ENCODE results near the gene UCN2. TPM values are rescaled to one million over a fixed set of nuclear protein-coding genes. Genes with fewer than 3 reads are reported as not detected.
"Not testable (repeated sequence)": the region's sequence is repeated elsewhere in the genome, so short reads cannot be mapped to it uniquely, and the experiment has no call there.

UCN2 gene
- polyA plus RNA-seq, 3 donors, result 0.26 to 0.51 (median 0.40) TPM

DNA sequence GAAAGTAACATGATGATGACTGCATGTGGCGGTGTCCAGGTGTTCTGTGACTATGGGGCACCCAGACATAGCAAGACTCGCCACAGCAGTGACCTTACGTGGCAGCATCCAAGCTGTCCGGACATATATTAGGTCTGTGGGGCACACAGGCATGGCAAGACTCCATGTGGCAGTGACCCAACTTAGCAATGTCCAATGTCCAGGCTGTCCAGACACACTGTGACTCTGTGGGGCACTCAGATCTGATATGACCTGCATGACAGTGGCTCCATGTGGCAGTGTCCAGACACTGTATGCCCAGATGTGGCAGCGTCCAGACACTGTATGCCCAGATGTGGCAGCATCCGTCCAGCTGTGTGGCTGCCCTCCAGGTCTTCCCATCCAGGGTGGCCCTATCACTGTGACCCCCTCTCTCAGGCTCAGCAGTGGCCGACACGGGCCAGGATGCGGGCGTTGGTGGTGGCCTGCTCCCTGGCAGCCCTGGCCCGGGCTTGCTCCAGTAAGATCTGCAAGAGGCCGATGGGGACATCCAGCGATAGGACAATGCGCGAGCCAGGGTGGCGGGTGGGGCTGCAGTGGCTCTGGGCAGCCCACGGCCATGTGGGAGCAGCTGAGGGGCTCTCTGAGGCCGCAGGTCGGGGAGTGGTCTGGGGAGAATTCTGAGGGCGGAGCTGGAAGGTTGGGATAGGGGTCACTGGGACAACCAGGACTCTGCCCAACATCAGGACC lies 1.1 kb downstream of the UCN2 start:
- DNase-seq, result no peak

DNA sequence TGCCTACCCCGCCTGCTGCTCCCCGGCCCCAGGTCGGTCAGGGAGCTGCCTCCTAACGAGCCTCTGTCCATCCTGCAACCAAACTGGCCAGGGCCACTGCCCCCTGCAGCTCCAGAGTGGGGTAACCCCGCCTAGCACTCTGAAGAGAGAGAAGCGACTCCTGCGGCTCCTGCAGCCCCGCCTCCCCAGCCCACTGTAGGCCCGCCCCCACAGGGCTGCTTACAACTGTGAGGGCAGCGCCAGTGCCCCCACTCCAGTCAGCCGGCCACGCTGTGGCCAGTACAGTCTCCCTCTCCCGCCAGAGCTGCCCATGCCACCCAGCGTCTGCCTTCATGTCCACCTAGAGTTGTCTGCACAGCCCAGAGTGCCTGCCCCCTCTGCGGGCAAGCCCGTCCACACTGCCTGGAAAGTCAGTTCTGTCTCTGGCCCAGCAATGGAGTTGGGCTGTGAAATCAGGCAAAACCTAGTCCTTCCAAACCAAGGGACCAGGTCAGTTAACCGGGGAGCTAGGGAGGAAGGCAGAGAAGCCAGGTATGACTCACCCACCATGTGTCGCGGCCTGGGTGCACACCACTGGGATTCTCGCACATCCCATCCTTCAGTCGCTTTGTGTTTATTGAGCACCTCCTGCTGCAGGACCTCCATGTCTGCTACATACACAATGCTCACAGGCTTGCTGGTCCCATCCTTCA lies 2.4 kb downstream of the UCN2 start:
- peak; percentile 54 for DNase-seq

DNA sequence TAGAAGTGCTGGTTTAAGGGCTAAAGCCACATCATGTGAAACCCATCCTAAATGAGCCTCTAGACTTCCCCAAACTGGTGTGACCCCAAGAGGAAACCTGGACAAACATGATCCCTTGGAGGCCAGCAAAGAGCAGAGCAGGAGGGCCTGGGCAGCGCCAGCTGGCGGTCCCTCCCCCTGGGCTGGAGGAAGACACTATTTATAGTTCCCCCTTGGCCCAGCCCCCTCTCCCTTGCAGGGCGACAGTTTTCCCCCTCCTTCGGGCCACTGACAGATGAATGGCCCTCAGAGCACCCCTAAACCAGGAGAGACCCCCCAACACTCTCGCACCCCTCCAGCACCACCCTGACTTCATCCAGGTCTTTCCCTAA lies 2.9 kb downstream of the UCN2 start:
- no peak for DNase-seq

DNA sequence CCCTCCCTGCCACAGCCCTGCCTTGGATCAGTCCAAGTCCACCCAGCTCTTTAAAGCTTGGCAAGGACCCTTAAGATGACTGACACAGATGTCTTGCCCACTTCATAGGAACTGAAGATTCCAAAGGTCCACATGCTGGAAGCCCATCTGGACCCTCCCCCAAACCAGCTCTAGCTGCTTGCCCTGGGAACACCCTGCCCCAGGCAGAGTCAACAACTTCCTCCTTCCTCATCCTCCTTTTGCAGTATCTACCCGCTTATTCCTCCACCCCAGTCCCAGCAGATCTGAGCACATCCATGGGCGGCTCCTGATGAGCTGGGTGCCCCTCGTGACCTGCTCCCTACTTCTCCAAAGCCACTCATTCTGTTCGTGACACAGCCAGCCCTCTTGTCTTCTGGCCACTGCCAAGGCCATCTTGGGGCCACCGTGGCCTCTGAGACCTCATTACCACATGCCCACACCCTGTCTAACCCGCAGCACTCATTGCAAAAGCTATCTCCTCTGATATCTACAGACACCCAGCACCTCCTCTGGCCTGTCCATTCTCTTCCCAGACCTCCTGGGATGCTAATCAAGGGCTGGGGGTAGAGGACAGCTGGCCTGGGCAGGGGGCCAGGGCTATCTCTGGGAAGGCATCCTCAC lies 5.0 kb downstream of the UCN2 start:
- DNase-seq, result no peak

DNA sequence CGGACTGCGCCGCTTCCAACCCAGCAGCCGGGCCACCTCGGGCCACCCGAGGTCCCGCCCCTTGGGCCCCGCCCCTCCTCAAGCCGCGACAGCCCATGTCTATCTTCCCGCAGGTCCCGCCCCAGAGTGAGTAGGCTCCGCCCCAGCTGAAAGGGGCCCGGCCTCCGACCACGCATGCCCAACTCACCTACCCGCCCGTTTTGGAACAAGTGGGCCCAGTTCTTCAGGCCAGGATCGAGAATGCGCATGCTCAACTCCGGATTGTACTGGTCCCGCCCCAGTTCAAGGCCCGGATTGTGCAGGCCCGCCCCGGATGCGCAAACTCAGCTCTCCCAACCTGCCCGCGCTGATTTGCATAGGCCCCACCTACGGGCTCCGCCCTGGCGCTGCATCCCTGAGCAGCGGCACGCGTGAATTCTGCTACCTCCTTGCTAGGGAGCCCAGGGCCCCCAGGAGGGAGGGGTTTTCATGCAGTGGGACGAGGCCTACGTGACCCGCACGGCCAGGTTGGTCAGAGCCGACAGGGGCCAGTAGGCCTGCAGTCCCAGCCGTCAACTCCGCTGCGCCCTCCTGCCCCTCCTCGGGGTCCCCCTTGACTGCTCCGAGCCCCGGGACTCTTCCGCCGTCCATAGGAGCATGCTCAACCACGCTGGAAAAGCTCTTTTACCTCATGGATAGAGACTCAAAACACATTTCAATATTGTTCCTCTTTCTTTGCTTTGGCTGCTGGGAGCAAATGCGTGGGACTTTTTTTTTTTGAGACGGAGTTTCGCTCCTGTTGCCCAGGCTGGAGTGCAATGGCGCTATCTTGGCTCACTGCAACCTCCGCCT lies 6.6 kb downstream of the UCN2 start, which contains the start of gene PFKFB4:
Gene PFKFB4, minus strand, starts transcription at position 8 of the 831 bp plus-strand sequence. CDS start 26 bp downstream, outside the sequence.
- DNase-seq, result peak; percentile 99

DNA sequence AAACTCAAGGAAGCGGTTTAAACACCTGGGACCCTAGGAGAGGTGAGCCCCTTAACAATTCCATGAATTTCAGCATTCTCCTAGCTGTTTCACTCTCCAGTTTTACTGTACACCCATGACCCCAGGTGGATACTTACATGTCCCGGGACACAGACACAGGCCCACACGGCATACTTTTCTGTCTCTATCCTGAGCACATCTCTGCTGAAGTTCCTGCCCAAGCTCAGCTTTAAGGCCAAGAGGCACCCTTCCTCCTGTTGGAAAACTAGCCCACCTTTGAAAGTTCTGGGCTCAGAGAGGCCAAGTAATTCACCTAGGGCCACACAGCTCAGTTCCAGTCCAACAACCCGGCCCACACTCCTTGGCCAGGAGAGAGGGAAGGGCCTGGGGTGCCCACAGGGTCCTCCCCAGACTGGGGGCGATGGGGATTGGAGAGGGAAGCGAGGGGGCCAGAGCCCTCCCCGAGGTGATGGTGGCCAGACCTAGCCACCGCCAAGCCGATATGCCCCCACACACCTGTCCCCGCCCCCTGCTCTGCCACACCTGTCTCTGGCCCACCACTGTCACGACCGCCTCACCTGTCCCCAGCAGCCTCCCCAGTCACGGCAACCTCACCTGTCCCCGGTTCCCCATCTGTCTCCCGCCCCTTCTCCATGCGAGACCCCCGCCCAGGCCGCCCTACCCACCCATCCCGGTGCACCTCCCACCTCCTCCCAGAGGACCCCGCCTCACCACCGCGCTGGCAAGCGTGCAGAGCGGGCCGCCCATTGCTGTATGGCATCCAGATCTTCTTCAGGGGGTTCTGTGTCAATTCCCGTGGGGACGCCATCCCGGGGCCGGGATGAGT lies 7.4 kb downstream of the UCN2 start:
- no peak for DNase-seq

DNA sequence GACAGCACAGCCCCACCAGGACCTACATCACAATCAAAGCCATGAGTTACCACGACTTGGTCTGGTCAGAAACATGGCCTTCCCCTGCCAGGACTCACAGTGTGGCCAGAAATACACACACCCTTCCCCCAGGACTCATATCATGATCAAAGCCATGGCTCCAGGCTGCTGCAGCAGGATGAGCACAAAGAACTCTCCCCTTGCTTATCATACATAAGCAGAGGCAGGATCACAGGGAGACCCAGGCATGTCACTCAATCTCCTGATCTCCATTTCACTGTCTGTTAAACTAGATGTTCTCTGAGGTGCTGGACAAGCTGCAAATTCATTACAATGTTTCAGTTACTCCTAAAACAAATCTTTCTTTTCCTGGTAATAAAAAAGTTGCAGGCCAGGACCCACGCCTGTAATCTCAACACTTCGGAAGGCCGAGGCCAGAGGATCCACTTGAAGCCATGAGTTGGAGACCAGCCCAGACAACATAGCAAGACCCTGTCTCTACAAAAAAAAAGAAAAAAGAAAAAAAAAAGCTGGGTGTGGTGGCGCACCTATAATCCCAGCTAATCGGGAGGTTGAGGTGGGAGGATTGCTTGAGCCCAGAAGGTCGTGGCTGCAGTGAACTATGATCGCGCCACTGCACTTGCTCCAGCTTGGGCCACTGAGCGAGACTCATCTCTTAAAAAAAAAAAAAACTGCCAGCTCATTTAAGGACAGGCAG lies 8.2 kb downstream of the UCN2 start:
- no peak for DNase-seq

DNA sequence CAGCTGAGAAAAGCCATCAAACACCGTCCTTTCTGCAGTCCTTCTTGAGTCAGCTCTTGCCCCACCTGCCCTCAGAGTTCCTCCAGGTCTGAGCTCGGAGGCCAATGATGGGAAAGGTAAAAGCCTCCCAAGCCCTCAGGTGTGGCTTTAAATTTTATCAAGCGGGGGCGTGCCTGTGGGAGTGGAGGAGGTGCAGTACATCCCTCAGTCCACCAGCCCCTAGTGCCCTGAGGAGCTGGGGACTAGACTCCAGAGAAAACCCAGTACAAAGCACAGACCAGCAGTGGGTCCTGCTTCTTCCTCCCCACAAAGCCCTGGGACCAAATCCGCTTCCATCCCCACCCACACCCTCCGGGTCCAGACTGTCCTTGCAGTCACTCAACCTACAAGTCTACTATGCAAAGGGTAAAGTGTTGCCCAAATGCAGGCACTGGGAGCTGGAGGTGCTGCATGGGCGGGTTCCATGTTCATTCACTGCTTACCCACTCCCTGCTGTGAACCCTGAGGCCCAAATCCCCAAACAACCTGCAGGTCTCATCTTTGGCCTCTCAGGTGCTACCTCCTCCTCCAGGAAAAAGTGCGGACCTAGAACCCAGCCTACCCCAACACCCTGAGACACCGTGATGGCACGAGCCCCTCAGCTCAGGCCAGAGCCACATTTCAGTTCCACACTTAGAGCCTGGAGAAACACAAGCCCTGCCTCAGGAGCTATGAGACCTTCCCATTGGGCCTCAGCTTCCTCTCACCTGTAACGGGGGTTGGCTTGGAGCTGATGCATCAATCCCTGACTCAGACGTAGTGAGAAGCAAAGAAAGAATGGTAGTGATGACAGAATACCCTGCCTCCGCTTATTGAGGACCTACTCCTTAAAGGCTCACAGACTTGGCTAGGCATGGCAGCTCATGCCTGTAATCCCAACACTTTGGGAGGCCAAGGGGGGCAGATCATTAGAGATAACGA lies 9.4 kb downstream of the UCN2 start:
- no peak for DNase-seq

DNA sequence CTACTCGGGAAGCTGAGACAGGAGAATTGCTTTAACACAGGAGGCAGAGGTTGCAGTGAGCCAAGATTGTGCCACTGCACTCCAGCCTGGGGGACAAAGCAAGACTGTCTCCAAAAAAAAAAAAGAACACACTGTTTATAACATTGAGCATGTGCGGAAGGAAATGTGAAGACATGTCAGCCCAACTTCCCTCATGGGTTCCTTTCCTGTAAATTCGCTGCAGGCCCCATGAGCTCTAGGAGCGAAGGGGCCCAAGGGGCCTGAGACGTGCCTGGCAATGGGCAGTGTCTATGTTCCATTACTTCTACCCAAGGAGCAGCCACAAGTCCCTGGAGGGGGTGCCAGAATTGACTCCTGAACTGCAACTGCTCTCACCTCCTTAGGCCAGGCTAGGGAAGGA lies 10.2 kb downstream of the UCN2 start:
- DNase-seq, result no peak

DNA sequence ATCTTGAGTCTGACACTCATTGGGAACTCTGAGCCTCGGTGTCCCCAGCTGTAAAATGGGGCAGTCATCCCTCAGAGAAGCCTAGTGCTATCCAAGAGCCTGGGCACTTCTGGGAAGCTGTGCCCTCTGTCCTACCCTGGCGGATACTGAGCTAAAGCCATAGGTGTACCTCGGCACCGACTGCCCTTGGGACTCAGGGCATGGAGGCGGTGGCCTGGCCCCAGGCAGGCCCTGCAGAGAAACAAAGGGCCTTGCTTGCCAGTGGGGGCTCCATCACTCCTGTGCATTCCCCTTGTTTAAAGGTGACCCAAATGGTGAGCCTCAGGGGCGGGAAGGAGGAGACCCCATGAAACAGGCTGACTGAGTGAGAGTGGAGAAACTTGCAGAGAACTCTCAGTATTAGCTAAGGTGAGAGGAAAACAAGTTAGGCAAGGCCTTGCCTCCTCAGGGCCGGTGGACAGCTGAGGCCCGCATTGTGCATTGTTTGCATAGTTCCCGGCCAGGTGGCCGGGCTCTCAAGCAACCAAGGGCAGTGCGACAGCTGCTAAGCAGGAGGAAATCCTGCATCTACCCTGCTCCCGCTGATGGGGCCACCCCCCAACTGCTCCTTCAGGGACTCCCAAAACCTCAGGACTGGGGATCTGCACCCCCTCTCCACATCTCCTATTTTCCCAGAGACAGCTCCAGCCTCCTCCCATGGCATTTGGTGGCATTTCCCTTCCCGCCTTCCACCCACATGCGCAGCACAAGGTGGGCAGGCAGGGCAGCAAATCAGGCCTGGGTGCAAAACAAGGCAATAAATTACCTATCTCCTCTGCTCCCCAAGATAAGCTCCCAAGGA lies 11.2 kb downstream of the UCN2 start:
- DNase-seq, result no peak

DNA sequence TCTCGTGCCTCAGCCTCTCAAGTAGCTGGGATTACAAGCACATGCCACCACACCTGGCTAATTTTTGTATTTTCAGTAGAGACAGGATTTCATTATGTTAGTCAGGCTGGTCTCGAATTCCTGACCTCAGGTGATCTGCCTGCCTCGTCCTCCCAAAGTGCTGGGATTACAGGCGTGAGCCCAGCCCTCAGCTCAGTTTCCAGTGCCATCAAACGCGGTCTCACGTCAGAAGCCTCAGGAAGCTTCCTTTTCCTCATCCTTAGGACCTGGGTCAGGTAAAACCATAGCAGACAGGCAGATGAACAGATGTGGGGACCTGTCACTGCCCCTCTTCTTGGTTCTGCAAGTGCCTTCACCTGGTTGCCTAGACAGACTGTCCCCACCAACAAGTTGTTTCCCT lies 11.9 kb downstream of the UCN2 start:
- not testable (repeated sequence) for DNase-seq

DNA sequence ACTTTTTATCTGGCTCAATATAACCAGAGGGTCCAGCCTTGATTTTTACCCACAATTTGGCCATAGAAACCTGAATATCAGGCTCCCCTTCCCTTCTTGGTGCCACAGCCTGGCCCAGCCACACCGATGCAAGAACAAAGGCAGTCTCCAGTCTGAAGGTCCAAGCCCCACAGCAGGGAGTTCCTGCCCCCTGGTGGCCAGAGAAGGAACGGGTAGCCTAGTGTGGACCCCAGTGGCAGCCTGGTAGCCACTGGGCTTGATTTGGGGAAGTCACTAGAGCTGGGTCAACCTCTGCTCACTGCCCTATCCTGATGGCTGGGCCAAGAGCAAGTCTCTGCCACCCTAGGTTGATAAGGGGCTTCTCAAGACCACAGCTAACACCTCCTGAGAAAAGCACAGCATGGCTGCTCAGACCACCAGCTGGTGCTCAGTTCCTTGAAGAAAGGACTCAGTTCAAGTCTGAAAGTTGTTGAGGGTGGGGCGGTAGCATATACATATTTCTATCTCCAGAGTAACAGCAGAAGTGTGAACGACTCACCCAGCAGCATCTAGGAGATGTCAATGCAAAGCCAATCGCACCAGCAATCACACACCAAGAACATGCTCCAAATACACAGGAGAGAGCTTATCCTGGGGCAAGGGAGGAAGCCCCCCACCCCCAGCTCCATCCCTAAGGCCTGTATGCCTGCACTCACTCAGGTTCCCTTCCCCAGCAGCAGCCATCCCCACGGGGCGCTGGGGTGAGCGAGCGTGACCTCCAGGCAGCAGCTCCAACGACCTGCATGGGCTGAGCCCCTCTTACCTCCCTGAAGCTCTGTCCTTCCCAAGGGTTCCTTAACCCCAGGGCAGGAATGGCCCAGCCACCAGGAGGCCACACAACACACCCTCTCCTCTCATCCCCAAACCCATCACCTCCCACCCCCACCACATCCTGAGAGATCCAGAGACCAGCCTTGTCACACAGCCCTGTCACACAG lies 14.6 kb downstream of the UCN2 start:
- DNase-seq, result peak; percentile 70

DNA sequence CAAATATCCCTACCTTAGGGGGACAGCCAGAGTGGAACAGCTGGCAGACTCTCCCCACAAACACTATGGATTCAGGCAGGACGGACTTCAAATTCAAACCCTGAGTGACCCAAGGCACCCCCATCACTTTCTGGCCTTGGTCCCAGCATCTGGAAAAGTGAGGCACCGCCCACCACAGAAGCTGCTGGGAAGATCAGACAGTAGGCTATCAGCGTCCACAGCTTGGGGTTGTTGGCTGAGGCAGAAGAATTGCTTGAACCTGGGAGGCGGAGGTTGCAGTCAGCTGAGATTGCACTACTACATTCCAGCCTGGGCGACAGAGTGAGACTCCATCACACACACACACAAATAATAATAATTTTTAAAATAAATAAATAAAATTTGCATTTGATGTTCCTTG lies 15.5 kb downstream of the UCN2 start:
- no peak for DNase-seq

DNA sequence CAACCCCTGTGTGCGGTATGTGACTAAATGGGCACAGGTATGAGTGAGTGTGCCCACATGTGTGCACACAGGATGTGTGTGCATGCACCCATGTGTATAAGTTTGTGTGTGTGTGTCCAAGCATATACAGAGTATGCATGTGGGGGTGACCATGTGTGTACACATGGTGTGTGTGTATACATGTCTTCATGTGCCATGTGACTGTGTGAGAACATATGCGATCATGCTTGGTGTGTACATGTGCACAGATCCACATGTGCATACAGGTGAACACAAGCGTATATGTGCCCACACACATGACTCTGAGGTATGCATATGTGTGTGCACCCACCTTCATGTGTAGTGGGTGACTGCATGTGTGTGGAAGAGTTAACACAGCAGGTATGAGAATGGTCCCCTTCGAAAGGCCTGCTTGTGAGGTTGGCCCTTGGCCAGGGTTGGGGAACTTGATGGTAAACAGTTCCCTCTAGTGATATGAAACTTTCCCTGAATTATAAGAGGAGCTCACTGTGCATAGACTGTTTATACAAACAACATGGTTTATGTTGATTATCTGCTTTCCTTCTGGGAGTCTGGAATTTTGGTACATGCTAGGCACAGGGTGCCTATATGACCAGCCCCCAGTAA lies 17.3 kb downstream of the UCN2 start:
- no peak for DNase-seq

DNA sequence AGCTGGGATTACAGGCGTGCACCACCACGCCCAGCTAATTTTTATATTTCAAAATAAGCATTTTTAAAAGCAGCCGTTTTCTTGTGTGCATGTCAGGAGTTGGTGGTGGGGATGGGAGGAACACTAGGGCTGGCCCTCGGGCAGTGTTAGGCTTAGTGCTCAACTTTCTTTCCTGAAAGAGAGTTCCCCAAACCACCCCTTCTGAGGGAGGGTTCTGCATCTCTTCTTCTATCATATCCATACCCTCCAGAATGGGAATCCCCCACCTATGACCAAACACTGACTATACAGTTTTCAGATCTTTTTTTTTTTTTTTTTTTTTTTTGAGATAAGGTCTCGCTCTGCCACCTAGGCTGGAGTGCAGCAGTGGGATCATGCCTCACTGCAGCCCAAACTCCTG lies 19.4 kb downstream of the UCN2 start:
- DNase-seq, result no peak

DNA sequence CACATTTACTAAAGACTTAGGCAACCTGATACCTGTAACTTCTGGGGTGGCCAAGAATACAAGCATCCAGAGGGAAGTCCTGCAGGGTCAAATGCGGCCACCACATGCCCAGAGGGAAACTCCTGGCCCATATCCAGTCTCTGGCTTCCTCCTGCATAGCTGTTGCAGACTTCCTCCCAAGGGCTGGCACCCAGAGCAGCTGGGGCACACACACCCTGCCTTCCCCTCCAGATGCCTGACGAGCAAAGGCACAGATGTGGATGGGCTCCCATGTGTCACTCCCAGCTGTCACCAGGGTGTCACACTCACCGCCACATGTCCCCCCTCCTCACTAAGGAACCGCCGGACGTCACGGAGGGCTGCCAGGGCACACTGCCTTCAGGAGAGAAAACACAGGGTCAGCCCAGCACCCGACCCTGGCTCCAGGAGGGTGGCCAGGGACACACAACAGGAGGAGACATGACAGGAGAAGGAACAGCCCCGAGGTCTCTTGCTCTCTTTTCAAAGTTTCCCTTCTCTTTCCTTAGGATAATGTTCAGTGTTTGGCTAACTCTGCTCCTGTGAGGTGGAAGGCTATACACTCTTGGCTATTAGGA lies 20.2 kb downstream of the UCN2 start:
- no peak for DNase-seq

Data from renal pelvis (tissue), 4 donors.